Adrenal gland (tissue), 12 donors: ENCODE data around the gene CEACAM3. TPM values are rescaled to one million over a fixed set of nuclear protein-coding genes. Genes with fewer than 3 reads are reported as not detected.

Source experiments
- DNase-seq, 7 donors: peaks; one replicate each; pipeline ENCODE4 v3.0.0-alpha.2; 2019 to 2020
- H3K27ac ChIP-seq, 5 donors: fragments of 200-600 bp; sonication (generic) in 4 of 5; 1 replicate in 3 of 5; 2 replicates in 2 of 5; pipeline versions ENCODE4 v1.5.1 to v1.8.0; 2016 to 2020; ENCODE audit warnings: mild to moderate bottlenecking in 1 of 5
- H3K27me3 ChIP-seq: fragments of 200-600 bp; 2 replicates; pipeline ENCODE4 v1.8.0; 2021
- H3K36me3 ChIP-seq, 2 donors: fragments of 200-600 bp; replicated peaks in 1 of 2; 1 replicate in 1 of 2; 2 replicates in 1 of 2; pipeline versions ENCODE4 v1.5.1 to v1.8.0; 2018 to 2022
- H3K4me1 ChIP-seq, 2 donors: fragments of 200-600 bp; replicated peaks in 1 of 2; 1 replicate in 1 of 2; 2 replicates in 1 of 2; pipeline versions ENCODE4 v1.5.1 to v1.8.0; 2018 to 2021
- H3K4me3 ChIP-seq, 4 donors: fragments of 200-600 bp; sonication (generic) in 3 of 4; one replicate each; pipeline ENCODE4 v1.5.1; 2016 to 2018
- H3K9me3 ChIP-seq, 3 donors: fragments of 200-600 bp; sonication (generic) in 1 of 3; replicated peaks in 1 of 3; 1 replicate in 2 of 3; 2 replicates in 1 of 3; pipeline versions ENCODE4 v1.5.1 to v1.8.0; 2016 to 2021
- POLR2A ChIP-seq, 2 donors: fragments of 450-650 bp; IDR thresholded peaks; one replicate each; pipeline ENCODE4 v1.6.1; 2017; ENCODE audit warnings: antibody characterized with exemption in 2 of 2, mild to moderate bottlenecking in 2 of 2, moderate library complexity in 1 of 2
- WGBS, 4 donors: extraction: QIAGEN DNeasy Blood & Tissue Kit in 2 of 4; methylation state at CpG; one replicate each; pipeline versions ENCODE4 v1.1.5 to v1.1.7; 2013 to 2017; 5-methylcytosine and 5-hydroxymethylcytosine counted together
- intact Hi-C, 2 donors: fragments of 100-400 bp; cut with DNase I; formaldehyde crosslinking; loops; one replicate each; pipeline versions ENCODE4 v1.14.1 to v1.15.0; 2022 to 2023
- polyA plus RNA-seq, 3 donors: library from polyadenylated mRNA; stranded (reverse); fragments of 200-250 nt in 2 of 3; fragments of 350-450 nt in 1 of 3; fragmentation: Illumina TruSeq in 1 of 3; extraction: RNeasy Lipid Tissue Mini Kit (QIAGEN cat#74804) in 1 of 3; gene quantifications; one replicate each; pipeline ENCODE4 v1.2.3, GENCODE V29; 2013 to 2014
- total RNA-seq, 9 donors: library from RNA; depleted of rRNA in 4 of 9; stranded (reverse); fragments of >200 nt in 4 of 9; fragments of 120-200 nt in 1 of 9; fragmentation: NEBNext Ultra II Directional in 1 of 9; extraction: Animal tissue kit (Norgen Biotek cat#: 25700) in 1 of 9; gene quantifications; one replicate each; pipeline versions ENCODE4 v1.1.0 to v1.2.4, GENCODE V29; 2013 to 2023
- TF ChIP-seq, protein P1 (sequence below), 6 experiments: fragments of 450-650 bp in 4 of 6; fragments of 200-600 bp in 2 of 6; sonication (generic) in 1 of 6; IDR thresholded peaks; 1 replicate in 5 of 6; 2 replicates in 1 of 6; pipeline versions ENCODE4 v1.5.1 to v1.8.0; 2016 to 2021; ENCODE audit warnings: antibody characterized with exemption in 6 of 6, mild to moderate bottlenecking in 2 of 6, moderate library complexity in 1 of 6
- donor health status: healthy with polysubstance abuse.
- donor health status: Bipolar disorder and iron deficiency.
- donor health status: DM: yes; HTN: yes; CAD: no.
- donor health status: DM: no; HTN: no; CAD: no.
- donor health status: DM: no; HTN: no; CAD: no.
- donor health status: DM: yes; HTN: yes; CAD: no.

Gene CEACAM3
- total and polyA plus RNA-seq, 12 donors = 0.11 to 0.99 (median 0.32) TPM; not detected in 7

DNA sequence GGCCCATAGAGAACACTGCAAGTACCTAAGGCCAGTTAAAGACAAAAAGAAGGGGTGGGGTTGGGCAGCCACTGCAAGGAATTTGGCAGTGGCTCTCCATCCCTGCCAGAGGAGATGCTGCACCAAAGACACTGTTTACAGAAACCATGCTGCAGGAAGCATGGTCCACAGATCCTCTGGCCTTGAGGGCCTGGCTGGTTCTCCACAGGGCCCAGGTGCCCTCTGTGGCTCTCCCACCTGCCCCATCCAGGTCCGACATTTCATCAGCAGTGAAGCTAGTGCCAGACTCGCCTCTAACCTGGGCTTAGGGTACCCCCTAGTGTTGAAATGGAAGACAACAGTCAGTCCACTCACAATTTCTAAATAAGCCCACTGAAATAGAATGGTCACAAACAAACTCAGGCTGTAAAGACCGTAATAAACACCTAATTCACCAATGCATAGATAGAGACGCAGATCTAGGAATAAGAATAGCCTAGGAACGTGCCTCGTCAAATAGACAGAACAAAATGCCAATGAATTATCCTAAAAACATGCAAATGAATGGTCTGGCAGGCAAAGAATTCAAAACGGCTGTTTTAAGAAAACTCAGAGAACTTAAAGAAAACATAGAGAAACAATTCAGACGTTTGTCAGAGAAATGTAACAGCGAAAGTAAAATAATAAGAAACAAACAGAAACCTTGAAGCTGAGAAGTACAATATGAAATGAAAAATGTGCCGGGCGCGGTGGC lies 24.8 kb downstream of the CEACAM3 start:
- Histone ChIP-seq H3K9me3 (no peaks in the 10 kb centered on the region), H3K4me3 (no peak overlapping the region), H3K27me3 (peaks cover 5% of the 10 kb centered on the region), H3K36me3 (no peaks in the 10 kb centered on the region), H3K4me1 (no peaks in the 10 kb centered on the region), H3K27ac (no peak overlapping the region)
- intact Hi-C loops = no loop called here
- 33 to 37% (median 35%) methylated on average over 11 to 12 of the region's 12 CpGs for WGBS, 4 donors
- TF ChIP-seq, protein P1, sequence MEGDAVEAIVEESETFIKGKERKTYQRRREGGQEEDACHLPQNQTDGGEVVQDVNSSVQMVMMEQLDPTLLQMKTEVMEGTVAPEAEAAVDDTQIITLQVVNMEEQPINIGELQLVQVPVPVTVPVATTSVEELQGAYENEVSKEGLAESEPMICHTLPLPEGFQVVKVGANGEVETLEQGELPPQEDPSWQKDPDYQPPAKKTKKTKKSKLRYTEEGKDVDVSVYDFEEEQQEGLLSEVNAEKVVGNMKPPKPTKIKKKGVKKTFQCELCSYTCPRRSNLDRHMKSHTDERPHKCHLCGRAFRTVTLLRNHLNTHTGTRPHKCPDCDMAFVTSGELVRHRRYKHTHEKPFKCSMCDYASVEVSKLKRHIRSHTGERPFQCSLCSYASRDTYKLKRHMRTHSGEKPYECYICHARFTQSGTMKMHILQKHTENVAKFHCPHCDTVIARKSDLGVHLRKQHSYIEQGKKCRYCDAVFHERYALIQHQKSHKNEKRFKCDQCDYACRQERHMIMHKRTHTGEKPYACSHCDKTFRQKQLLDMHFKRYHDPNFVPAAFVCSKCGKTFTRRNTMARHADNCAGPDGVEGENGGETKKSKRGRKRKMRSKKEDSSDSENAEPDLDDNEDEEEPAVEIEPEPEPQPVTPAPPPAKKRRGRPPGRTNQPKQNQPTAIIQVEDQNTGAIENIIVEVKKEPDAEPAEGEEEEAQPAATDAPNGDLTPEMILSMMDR (IDR thresholded peaks at IDR 0.05) = peak; percentile 26 to 61 (median 56)
- TF ChIP-seq POLR2A (IDR thresholded peaks at IDR 0.05) = no peak
- peak in 1 of 7 donors; percentile 22 for DNase-seq

GRCh38 chr19:41837981-41838708 lies 41.8 kb downstream of the CEACAM3 start:
- WGBS, 4 donors = 43 to 49% (median 45%) methylated on average over 11 to 13 of the region's 13 CpGs
- H3K27me3 ChIP-seq = peaks cover 25% of the 10 kb centered on the region
- H3K27ac ChIP-seq = no peak overlapping the region
- no peak for DNase-seq
- TF ChIP-seq, protein P1 (IDR thresholded peaks at IDR 0.05) = no peak
- no peak for TF ChIP-seq POLR2A (IDR thresholded peaks at IDR 0.05)
- H3K9me3 ChIP-seq = no peaks in the 10 kb centered on the region
- no peaks in the 10 kb centered on the region for H3K4me1 ChIP-seq
- intact Hi-C loops = no loop called here
- H3K36me3 ChIP-seq = no peaks in the 10 kb centered on the region
- H3K4me3 ChIP-seq = no peak overlapping the region

- Histone ChIP-seq H3K9me3 (no peaks in the 10 kb centered on the region), H3K4me3 (no peak overlapping the region), H3K36me3 (no peaks in the 10 kb centered on the region), H3K27ac (no peak overlapping the region), H3K4me1 (no peaks in the 10 kb centered on the region), H3K27me3 (peaks cover 24% of the 10 kb centered on the region)
- WGBS, 4 donors = 62 to 84% (median 65%) methylated on average over 1 to 2 of the region's 2 CpGs
- intact Hi-C loops = no loop called here
- no peak for DNase-seq
- no peak for TF ChIP-seq POLR2A (IDR thresholded peaks at IDR 0.05)
- TF ChIP-seq, protein P1 (IDR thresholded peaks at IDR 0.05) = no peak
Observed at GRCh38 chr19:41839211-41839610, 42.8 kb downstream of the CEACAM3 start.

GRCh38 chr19:41843371-41843770 lies 47.0 kb downstream of the CEACAM3 start:
- no peaks in the 10 kb centered on the region for H3K4me1 ChIP-seq
- H3K4me3 ChIP-seq = no peak overlapping the region
- H3K9me3 ChIP-seq = no peaks in the 10 kb centered on the region
- H3K27ac ChIP-seq = no peak overlapping the region
- no peaks in the 10 kb centered on the region for H3K36me3 ChIP-seq
- 61 to 75% (median 67%) methylated on average over 7 of the region's 7 CpGs for WGBS, 4 donors
- H3K27me3 ChIP-seq = peaks cover under 1% of the 10 kb centered on the region
- intact Hi-C loops = no loop called here
- DNase-seq = no peak
- TF ChIP-seq, protein P1 (IDR thresholded peaks at IDR 0.05) = no peak
- TF ChIP-seq POLR2A (IDR thresholded peaks at IDR 0.05) = no peak
